Ishikawa (cell line): ENCODE results near the gene COL6A5.

Experiments
- CEBPB ChIP-seq: IDR thresholded peaks from 2 replicates; pipeline ENCODE4 v1.6.1; 2012
- CREB1 ChIP-seq: IDR thresholded peaks from 2 replicates; pipeline ENCODE4 v1.6.1; 2012; ENCODE audit warnings: low read depth
- EGR1 ChIP-seq: IDR thresholded peaks from 2 replicates; pipeline ENCODE4 v1.6.1; 2012
- EP300 ChIP-seq: IDR thresholded peaks from 2 replicates; pipeline ENCODE4 v1.6.1; 2012; ENCODE audit warnings: borderline replicate concordance
- FOXM1 ChIP-seq: IDR thresholded peaks from 2 replicates; pipeline ENCODE4 v1.6.1; 2012; ENCODE audit warnings: low read depth, borderline replicate concordance
- NFIC ChIP-seq: IDR thresholded peaks from 2 replicates; pipeline ENCODE4 v1.6.1; 2012
- RAD21 ChIP-seq: IDR thresholded peaks from 2 replicates; pipeline ENCODE4 v1.6.1; 2012; ENCODE audit warnings: low read depth
- REST ChIP-seq: IDR thresholded peaks from 2 replicates; pipeline ENCODE4 v1.6.1; 2012; ENCODE audit warnings: low read depth, mild to moderate bottlenecking
- TAF1 ChIP-seq: IDR thresholded peaks from 2 replicates; pipeline ENCODE4 v1.6.1; 2012; ENCODE audit warnings: low read depth, mild to moderate bottlenecking
- TCF12 ChIP-seq: IDR thresholded peaks from 2 replicates; pipeline ENCODE4 v1.6.1; 2012; ENCODE audit warnings: low read depth
- TEAD4 ChIP-seq: IDR thresholded peaks from 2 replicates; pipeline ENCODE4 v1.6.1; 2012
- YY1 ChIP-seq: IDR thresholded peaks from 2 replicates; pipeline ENCODE4 v1.6.1; 2012; ENCODE audit warnings: low read depth
- ZBTB7A ChIP-seq: IDR thresholded peaks from 2 replicates; pipeline ENCODE4 v1.6.1; 2012; ENCODE audit warnings: low read depth
- TF ChIP-seq, protein P1 (sequence below): IDR thresholded peaks from 2 replicates; pipeline ENCODE4 v1.6.1; 2012
- TF ChIP-seq, protein P2 (sequence below): IDR thresholded peaks from 2 replicates; pipeline ENCODE4 v1.6.1; 2012

Gene COL6A5

GRCh38 chr3:130488769-130489450, 143.4 kb downstream of the COL6A5 start:
- TF ChIP-seq ZBTB7A (no peak), TAF1 (no peak), EGR1 (no peak)
- TF ChIP-seq, protein P1, sequence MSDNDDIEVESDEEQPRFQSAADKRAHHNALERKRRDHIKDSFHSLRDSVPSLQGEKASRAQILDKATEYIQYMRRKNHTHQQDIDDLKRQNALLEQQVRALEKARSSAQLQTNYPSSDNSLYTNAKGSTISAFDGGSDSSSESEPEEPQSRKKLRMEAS, result no peak

DNA sequence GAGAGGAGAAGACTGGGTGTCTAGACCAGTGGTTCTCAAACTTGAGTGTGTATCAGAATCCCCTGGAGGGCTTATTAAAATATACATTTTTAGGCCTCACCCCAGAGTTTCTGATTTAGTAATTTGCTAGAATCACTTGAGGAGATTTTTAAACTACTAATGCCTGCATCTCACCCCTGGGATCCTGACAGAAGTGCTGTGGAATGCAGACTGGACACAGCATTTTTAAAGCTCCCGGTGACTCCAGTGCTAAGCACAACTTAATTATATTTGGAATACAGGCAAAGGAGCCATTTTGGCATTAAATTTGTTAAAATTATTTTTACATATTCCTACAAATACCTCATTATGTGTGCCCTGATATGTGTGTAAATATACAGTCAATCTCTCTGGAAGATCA, 144.8 kb downstream of the COL6A5 start:
- TF ChIP-seq REST, result no peak
- TF ChIP-seq ZBTB7A, result no peak
- TF ChIP-seq TEAD4, result no peak
- TF ChIP-seq TAF1, result no peak
- TF ChIP-seq, protein P1, result no peak
- TF ChIP-seq, protein P2, sequence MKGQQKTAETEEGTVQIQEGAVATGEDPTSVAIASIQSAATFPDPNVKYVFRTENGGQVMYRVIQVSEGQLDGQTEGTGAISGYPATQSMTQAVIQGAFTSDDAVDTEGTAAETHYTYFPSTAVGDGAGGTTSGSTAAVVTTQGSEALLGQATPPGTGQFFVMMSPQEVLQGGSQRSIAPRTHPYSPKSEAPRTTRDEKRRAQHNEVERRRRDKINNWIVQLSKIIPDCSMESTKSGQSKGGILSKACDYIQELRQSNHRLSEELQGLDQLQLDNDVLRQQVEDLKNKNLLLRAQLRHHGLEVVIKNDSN, result no peak
- TF ChIP-seq CREB1, result no peak
- no peak for TF ChIP-seq TCF12
- no peak for TF ChIP-seq EGR1
- no peak for TF ChIP-seq EP300
- TF ChIP-seq RAD21, result no peak
- no peak for TF ChIP-seq YY1
- no peak for TF ChIP-seq CEBPB
- no peak for TF ChIP-seq NFIC
- TF ChIP-seq FOXM1, result no peak

- TF ChIP-seq TEAD4, result no peak
- TF ChIP-seq CEBPB, result no peak
- no peak for TF ChIP-seq FOXM1
- no peak for TF ChIP-seq TAF1
- TF ChIP-seq TCF12, result no peak
- no peak for TF ChIP-seq YY1
- no peak for TF ChIP-seq CREB1
- no peak for TF ChIP-seq RAD21
- TF ChIP-seq, protein P2, result no peak
- no peak for TF ChIP-seq NFIC
- no peak for TF ChIP-seq EP300
- TF ChIP-seq ZBTB7A, result no peak
- TF ChIP-seq, protein P1, result no peak
- no peak for TF ChIP-seq REST
Observed at GRCh38 chr3:130491431-130491830, 146.0 kb downstream of the COL6A5 start.

GRCh38 chr3:130504701-130505100, 159.2 kb downstream of the COL6A5 start:
- TF ChIP-seq TCF12 (no peak), REST (no peak), EGR1 (no peak), CREB1 (no peak), TAF1 (no peak), RAD21 (no peak), YY1 (no peak), ZBTB7A (no peak), TEAD4 (no peak), NFIC (no peak), EP300 (no peak), CEBPB (no peak), FOXM1 (no peak)
- TF ChIP-seq, protein P2, result no peak
- TF ChIP-seq, protein P1, result no peak
